IMR-90 (cell line): ENCODE measurements around the gene LILRA1. TPM values are rescaled to one million over a fixed set of nuclear protein-coding genes. Genes with fewer than 3 reads are reported as not detected.

Experiments used
- ATAC-seq: fragments of 200-7000 bp; cut with Tn5 transposase; 2 replicates; pipeline ENCODE4 v1.9.1; 2020; ENCODE audit warnings: low read depth, mild to moderate bottlenecking, moderate library complexity
- BruUV-seq: library from RNA; stranded (reverse); fragments of 400-500 nt; replicated peaks from 2 replicates; lab custom pipeline; 2021; lab: Mats Ljungman, UMichigan
- CTCF ChIA-PET: fragments of 300-600 bp; formaldehyde crosslinking; extraction: SDS; loops from one replicate; lab custom pipeline; 2021; ENCODE audit warnings: antibody characterized with exemption; lab: Yijun Ruan, JAX
- POLR2A ChIA-PET: fragments of 300-600 bp; sonication (Branson Sonifier 250); formaldehyde crosslinking; loops from one replicate; lab custom pipeline; 2022; ENCODE audit warnings: antibody characterized with exemption; ENCODE audit not compliant: unreplicated experiment; lab: Charles Lee
- DNase-seq: peaks from one replicate; pipeline ENCODE4 v3.0.0; 2013
- H2AFZ ChIP-seq: replicated peaks from 2 replicates; pipeline ENCODE3; 2013; ENCODE audit warnings: low read length, mild to moderate bottlenecking; ENCODE audit not compliant: poor library complexity
- H2AK5ac ChIP-seq: 2 replicates; pipeline ENCODE4 v1.6.1; 2013; ENCODE audit warnings: low read depth, low read length, inconsistent platforms
- H2AK9ac ChIP-seq: replicated peaks from 2 replicates; pipeline ENCODE3; 2013; ENCODE audit warnings: mild to moderate bottlenecking, low read depth, low read length, moderate library complexity; ENCODE audit not compliant: poor library complexity
- H2BK120ac ChIP-seq: 2 replicates; pipeline ENCODE4 v1.6.1; 2013; ENCODE audit warnings: low read depth, low read length, inconsistent platforms
- H2BK15ac ChIP-seq: 3 replicates; pipeline ENCODE4 v1.6.1; 2013; ENCODE audit warnings: low read depth, low read length, inconsistent platforms
- H2BK20ac ChIP-seq: 2 replicates; pipeline ENCODE4 v1.6.1; 2013; ENCODE audit warnings: low read depth, mild to moderate bottlenecking, inconsistent platforms, low read length, moderate library complexity
- H2BK5ac ChIP-seq: 2 replicates; pipeline ENCODE4 v1.6.1; 2013; ENCODE audit warnings: mild to moderate bottlenecking, low read depth, low read length, inconsistent platforms; ENCODE audit not compliant: poor library complexity, severe bottlenecking
- H3K14ac ChIP-seq: replicated peaks from 2 replicates; pipeline ENCODE4 v1.6.1; 2013; ENCODE audit warnings: low read depth, low read length, inconsistent platforms
- H3K18ac ChIP-seq: 2 replicates; pipeline ENCODE4 v1.6.1; 2013; ENCODE audit warnings: low read depth, low read length, control low read depth
- H3K23ac ChIP-seq: 2 replicates; pipeline ENCODE4 v1.6.1; 2013; ENCODE audit warnings: low read depth, low read length, inconsistent platforms
- H3K27ac ChIP-seq: 2 replicates; pipeline ENCODE4 v1.5.1; 2013; ENCODE audit warnings: mild to moderate bottlenecking, control low read depth, low read length; ENCODE audit not compliant: insufficient read depth
- H3K27me3 ChIP-seq: 2 replicates; pipeline ENCODE4 v1.6.1; 2013; ENCODE audit warnings: low read length; ENCODE audit not compliant: control insufficient read depth, insufficient read depth
- H3K36me3 ChIP-seq: 2 replicates; pipeline ENCODE4 v1.6.1; 2013; ENCODE audit warnings: low read length, mixed read lengths; ENCODE audit not compliant: control insufficient read depth, insufficient read depth
- H3K4ac ChIP-seq: 2 replicates; pipeline ENCODE4 v1.6.1; 2013; ENCODE audit warnings: low read depth, low read length, inconsistent platforms
- H3K4me1 ChIP-seq: 2 replicates; pipeline ENCODE4 v1.6.1; 2013; ENCODE audit warnings: low read length, mixed read lengths; ENCODE audit not compliant: control insufficient read depth, insufficient read depth
- H3K4me2 ChIP-seq: 2 replicates; pipeline ENCODE4 v1.6.1; 2013; ENCODE audit warnings: low read depth, mild to moderate bottlenecking, control low read depth, low read length, moderate library complexity
- H3K4me3 ChIP-seq: 2 replicates; pipeline ENCODE4 v1.5.1; 2013; ENCODE audit warnings: low read depth, mild to moderate bottlenecking, control low read depth, low read length, moderate library complexity; ENCODE audit not compliant: insufficient read depth
- H3K56ac ChIP-seq: 2 replicates; pipeline ENCODE4 v1.6.1; 2013; ENCODE audit warnings: low read length, inconsistent platforms; ENCODE audit not compliant: insufficient read depth; ENCODE audit errors: extremely low read depth
- H3K79me1 ChIP-seq, 2 experiments: 2 replicates each; pipeline ENCODE4 v1.6.1; 2013; ENCODE audit warnings: low read length in 2 of 2, inconsistent platforms in 1 of 2, low read depth in 1 of 2
- H3K9ac ChIP-seq: 2 replicates; pipeline ENCODE4 v1.6.1; 2013; ENCODE audit warnings: low read depth, low read length, control low read depth
- H3K9me1 ChIP-seq: 2 replicates; pipeline ENCODE4 v1.6.1; 2013; ENCODE audit warnings: low read length, inconsistent platforms; ENCODE audit not compliant: insufficient read depth
- H3K9me3 ChIP-seq: 2 replicates; pipeline ENCODE4 v1.6.1; 2013; ENCODE audit warnings: low read length; ENCODE audit not compliant: control insufficient read depth, insufficient read depth
- H4K20me1 ChIP-seq: 2 replicates; pipeline ENCODE4 v1.6.1; 2013; ENCODE audit warnings: low read length, inconsistent platforms; ENCODE audit not compliant: insufficient read depth
- H4K5ac ChIP-seq: 2 replicates; pipeline ENCODE4 v1.6.1; 2013; ENCODE audit warnings: mild to moderate bottlenecking, low read depth, low read length, control low read depth
- H4K8ac ChIP-seq, 2 experiments: 2 replicates each; pipeline ENCODE4 v1.6.1; 2013; ENCODE audit warnings: low read depth in 2 of 2, low read length in 2 of 2, control low read depth in 1 of 2, inconsistent platforms in 1 of 2
- H4K91ac ChIP-seq: 2 replicates; pipeline ENCODE4 v1.6.1; 2013; ENCODE audit warnings: low read depth, low read length, inconsistent platforms; ENCODE audit not compliant: insufficient read depth
- MXI1 ChIP-seq: IDR thresholded peaks from 2 replicates; pipeline ENCODE4 v1.6.1; 2012; ENCODE audit warnings: low read depth, mild to moderate bottlenecking, low read length, moderate library complexity, borderline replicate concordance
- RCOR1 ChIP-seq: IDR thresholded peaks from 2 replicates; pipeline ENCODE4 v1.6.1; 2012; ENCODE audit warnings: mild to moderate bottlenecking, low read length, improper control_type of control experiment; ENCODE audit not compliant: insufficient replicate concordance
- SMC3 ChIP-seq: fragments of 150-350 bp; IDR thresholded peaks from 2 replicates; pipeline ENCODE4 v1.6.1; 2016; ENCODE audit warnings: low read depth, mild to moderate bottlenecking, antibody characterized with exemption, low read length, moderate library complexity
- WGBS, 2 experiments: methylation state at CpG; one replicate each; pipeline versions ENCODE4 v1.1.5 to v1.1.7; 2013; ENCODE audit warnings: missing lambda C conversion rate in 2 of 2; ENCODE audit not compliant: insufficient read length in 1 of 2; ENCODE audit errors: extremely low coverage in 2 of 2; 5-methylcytosine and 5-hydroxymethylcytosine counted together
- dilution Hi-C: fragments of 300-500 bp; cut with HindIII; formaldehyde crosslinking; loops from one replicate; pipeline ENCODE4 v1.14.3; 2018; ENCODE audit warnings: low sequenced_read_pairs; ENCODE audit not compliant: unreplicated experiment
- in situ Hi-C: fragments of 300-500 bp; cut with MboI; formaldehyde crosslinking; loops from 3 replicates; pipeline ENCODE4 v1.14.3; 2019; ENCODE audit warnings: low sequenced_read_pairs, inconsistent platforms, mixed read lengths
- intact Hi-C: fragments of 100-400 bp; cut with micrococcal nuclease; formaldehyde crosslinking; loops from 2 replicates; pipeline ENCODE4 v1.10.0; 2022
- polyA plus RNA-seq, 3 experiments: library from polyadenylated mRNA; depleted of rRNA; stranded (reverse); fragments of >200 nt; gene quantifications; 2 replicates each; pipeline ENCODE4 v1.2.3, GENCODE V29; 2012; ENCODE audit warnings: low replicate concordance in 1 of 3
- total RNA-seq: library from RNA; depleted of rRNA; stranded (reverse); fragments of >200 nt; gene quantifications from 2 replicates; pipeline ENCODE4 v1.2.3, GENCODE V29; 2012
- TF ChIP-seq, protein P1 (sequence below): fragments of 150-350 bp; IDR thresholded peaks from 2 replicates; pipeline ENCODE4 v1.6.1; 2016; ENCODE audit warnings: low read depth, mild to moderate bottlenecking, low read length, moderate library complexity, borderline replicate concordance

Gene LILRA1
- total and polyA plus RNA-seq, 2 of the 4 experiments (the other 2 are of a cell fraction) = not detected

DNA sequence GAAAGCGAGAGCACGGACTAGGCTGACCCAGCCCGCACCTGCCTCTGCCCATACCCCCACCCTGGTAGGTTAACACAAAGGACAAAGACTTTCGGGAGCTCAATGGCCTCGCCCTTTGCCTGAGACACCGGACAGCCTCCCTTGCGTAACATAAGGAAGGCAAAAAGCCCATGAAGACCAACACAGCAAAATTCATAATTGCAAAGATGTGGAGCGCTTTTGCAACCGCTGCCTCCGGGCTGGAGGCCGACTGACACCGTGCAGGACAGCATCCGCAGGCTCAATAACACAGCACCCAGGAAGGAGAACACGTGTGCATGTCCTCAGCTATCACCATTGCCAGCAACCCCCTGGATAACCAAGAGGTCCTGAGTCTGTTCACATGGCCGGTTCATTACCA, 15.4 kb downstream of the LILRA1 start:
- Histone ChIP-seq H4K20me1 (no peaks in the 10 kb centered on the region), H3K18ac (no peak overlapping the region), H3K9me1 (no peaks in the 10 kb centered on the region), H3K4ac (no peak overlapping the region), H2AK5ac (no peak overlapping the region), H3K4me1 (no peaks in the 10 kb centered on the region), H3K27me3 (no peaks in the 10 kb centered on the region), H3K23ac (no peak overlapping the region), H2AFZ (no peak overlapping the region), H3K79me1 (no peaks in the 10 kb centered on the region), H2BK20ac (no peak overlapping the region), H3K56ac (no peak overlapping the region), H4K91ac (no peak overlapping the region), H3K4me2 (no peak overlapping the region), H2AK9ac (no peak overlapping the region), H3K27ac (no peak overlapping the region), H4K5ac (no peak overlapping the region), H2BK15ac (no peak overlapping the region), H2BK5ac (no peak overlapping the region), H2BK120ac (no peak overlapping the region), H3K4me3 (no peak overlapping the region), H3K14ac (no peak overlapping the region), H3K36me3 (no peaks in the 10 kb centered on the region), H3K9me3 (peaks cover 30% of the 10 kb centered on the region), H3K9ac (no peak overlapping the region), H4K8ac (no peak overlapping the region)
- WGBS, 2 experiments = 68% methylated on average over 5 of the region's 15 CpGs; no CpG with 5 or more reads in 1 of the 2 experiments
- no peak for ATAC-seq
- no peak for TF ChIP-seq RCOR1
- no peak for TF ChIP-seq MXI1
- TF ChIP-seq, protein P1, sequence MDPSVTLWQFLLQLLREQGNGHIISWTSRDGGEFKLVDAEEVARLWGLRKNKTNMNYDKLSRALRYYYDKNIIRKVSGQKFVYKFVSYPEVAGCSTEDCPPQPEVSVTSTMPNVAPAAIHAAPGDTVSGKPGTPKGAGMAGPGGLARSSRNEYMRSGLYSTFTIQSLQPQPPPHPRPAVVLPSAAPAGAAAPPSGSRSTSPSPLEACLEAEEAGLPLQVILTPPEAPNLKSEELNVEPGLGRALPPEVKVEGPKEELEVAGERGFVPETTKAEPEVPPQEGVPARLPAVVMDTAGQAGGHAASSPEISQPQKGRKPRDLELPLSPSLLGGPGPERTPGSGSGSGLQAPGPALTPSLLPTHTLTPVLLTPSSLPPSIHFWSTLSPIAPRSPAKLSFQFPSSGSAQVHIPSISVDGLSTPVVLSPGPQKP = no peak
- no peak for TF ChIP-seq SMC3
- no peak for DNase-seq
- BruUV-seq = no TSS peak
- intact Hi-C loops (no loop called here), in situ Hi-C loops (no loop called here), dilution Hi-C loops (no loop called here)
- ChIA-PET POLR2A (no interaction called here), CTCF (no interaction called here)
